ENCODE measurements around the gene PABPN1L.

Gene PABPN1L, protein sequence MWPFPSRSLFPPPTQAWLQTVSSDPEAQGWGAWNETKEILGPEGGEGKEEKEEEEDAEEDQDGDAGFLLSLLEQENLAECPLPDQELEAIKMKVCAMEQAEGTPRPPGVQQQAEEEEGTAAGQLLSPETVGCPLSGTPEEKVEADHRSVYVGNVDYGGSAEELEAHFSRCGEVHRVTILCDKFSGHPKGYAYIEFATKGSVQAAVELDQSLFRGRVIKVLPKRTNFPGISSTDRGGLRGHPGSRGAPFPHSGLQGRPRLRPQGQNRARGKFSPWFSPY

DNA sequence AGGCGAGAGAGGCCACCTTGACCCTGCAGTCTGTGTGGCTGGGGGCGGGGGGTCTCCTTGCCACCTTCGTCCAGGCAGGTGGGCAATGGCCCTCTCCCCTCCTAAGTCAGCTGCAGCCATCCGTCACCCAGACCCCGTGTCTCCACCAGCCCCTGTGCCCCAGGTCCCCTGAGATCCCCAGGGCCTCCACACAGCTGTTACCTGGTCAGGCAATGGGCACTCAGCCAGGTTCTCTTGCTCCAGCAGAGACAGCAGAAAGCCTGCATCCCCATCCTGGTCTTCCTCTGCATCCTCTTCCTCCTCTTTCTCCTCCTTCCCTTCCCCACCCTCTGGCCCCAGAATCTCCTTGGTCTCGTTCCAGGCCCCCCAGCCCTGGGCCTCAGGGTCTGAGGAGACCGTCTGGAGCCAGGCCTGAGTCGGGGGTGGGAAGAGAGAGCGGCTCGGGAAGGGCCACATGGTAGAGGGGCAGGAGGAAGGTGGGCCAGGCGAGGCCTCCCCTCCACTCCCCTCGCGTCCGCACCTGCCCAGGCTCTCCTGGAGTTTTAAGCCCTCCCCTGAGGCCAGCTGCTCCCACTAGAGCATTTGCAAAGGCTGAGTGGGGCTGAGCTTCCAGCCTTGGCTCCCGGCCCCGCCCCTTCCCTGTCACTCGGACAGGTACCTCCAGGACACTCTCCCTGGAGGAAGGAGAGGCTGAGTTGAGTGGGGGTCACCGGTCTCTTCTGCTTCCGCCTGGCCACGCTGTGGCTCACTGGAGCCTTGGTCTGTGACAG lies at the start of gene PABPN1L:
Gene PABPN1L (minus strand): TSS at position 510 of the 770 bp plus-strand sequence. CDS start 54 bp downstream, at position 456.
- DNase-seq (ENCODE audit: low read depth, low spot score), result no peak
- no peak within 1 kb of the TSS for H3K27ac ChIP-seq

DNA sequence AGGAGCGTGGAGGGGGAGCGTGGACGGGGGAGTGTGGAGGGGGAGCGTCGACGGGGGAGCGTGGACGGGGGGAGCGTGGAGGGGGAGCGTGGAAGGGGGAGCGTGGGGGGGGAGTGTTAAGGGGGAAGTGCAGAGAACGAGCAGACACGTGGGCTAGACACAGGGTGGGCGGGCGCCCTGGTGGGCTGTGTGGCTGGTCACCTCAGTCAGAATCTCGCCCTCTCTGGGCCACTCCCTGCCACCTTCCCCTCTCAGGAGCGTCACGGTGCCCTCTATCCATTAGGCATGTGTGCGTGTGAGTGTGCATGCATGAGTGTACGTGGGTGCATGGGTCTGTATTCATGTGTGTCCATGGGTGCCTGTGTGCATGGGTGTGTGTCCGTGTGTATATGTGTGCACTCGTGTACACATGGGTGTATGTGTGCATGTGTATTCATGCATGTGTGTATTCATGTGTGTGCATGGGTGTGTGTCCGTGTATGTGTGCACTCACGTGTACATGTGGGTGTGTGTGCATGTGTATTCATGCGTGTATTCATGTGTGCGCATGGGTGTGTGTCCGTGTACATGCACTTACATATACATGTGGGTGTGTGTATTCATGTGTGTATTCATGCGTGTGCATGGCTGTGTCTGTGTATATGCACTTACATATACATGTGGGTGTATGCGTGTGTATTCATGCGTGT lies 49.3 kb upstream of the PABPN1L start:
- no peak for DNase-seq (ENCODE audit: low read depth, low spot score)
- no peak overlapping the region for H3K27ac ChIP-seq

DNA sequence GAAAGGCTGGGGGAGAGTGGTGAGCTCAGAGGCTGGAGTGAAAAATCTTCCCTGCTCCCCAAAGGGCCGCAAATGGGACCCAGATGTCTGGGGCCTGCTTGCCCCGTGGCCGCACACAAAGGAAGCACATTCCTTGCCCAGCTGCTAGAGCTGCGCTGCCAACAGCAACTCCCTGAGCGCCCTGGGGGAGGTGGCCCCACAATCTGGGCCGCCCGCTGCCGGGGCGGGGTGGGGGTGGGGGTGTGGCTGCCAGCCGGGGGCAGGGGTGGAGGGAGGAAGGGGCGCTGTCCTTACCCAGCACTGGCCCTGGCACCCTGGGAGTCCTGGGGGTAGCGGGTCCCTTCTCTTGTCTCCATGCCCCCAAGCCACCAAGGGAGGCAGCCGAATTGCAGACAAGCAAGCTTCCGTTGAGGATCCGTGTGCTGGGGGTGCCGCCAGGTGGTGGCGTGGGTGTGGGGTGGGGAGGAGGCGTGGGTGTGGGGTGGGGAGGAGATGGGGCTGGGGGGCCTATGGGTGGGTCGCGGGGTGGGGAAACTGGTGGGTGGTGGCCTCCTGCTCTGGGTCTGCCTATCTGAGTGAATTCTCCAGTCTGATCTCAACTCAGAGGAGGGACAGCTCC lies 48.4 kb upstream of the PABPN1L start:
- no peak for DNase-seq (ENCODE audit: low read depth, low spot score)
- no peak overlapping the region for H3K27ac ChIP-seq

DNA sequence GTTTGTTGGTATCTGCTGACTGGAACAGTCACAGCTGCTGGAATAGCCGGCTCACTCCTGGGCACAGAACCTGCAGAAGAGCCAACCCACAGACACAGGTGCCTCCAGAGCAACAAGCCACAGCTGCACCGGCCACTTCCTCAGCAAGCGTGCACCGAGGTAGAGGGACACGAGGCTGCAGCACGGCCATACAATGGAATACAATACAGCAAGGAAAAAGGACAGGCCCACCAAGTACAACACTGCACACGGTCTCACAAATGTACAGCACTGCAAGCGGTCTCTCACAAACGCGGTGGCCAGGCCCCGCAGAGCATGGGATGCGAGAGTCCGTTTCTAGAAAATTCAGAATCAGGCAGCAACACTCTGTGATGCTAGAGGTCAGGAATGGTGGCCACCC lies 47.4 kb upstream of the PABPN1L start:
- H3K27ac ChIP-seq, result no peak overlapping the region
- no peak for DNase-seq (ENCODE audit: low read depth, low spot score)

DNA sequence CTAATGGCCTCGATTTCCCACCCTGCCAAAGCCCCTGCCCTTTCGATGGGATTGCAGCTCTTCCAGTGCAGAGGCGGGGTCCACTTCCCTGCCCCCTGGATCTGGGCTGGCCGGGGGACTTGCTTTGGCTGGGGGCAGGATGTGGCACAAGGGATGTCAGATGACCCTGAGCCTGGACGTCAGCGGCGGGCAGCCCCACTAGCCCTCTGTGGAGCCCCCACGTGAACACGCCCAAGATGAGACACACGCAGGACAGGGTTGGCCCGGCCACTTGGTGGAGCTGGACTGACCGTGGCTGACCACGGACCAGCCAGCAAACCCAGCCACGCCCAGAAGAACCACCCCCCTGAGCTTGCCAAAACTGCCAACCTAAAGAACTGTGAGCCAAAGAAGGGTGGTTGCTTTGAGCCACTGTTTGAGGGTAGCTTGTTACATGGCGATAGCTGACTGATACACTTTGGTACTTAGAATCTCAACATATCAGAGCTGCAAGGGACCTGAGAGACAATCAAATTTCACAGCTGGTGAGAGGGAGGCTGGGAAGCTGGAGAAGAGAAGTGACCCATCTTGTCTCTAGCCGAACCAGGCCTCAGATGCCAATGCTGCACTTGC lies 46.6 kb upstream of the PABPN1L start:
- no peak for DNase-seq (ENCODE audit: low read depth, low spot score)
- no peak overlapping the region for H3K27ac ChIP-seq

DNA sequence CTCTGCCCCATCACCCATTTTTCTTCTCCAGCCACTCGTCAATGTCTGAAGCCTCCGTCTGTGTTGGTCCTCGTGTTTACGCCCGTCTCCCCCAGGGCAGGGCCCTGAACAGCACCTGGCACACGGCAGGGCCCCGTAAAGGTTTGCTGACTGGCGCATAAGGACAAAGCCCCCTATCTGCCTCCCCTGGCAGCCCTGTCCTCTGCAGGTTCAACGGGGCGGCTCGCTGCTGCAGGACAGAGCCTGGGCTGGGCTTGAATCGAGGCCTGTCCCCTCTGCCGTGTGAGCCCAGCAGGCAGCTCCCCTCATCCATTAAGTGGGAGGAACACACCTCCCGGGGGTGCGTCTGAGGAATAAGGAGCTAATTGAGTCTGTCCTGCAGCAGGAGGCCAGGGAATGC lies 46.1 kb upstream of the PABPN1L start:
- no peak overlapping the region for H3K27ac ChIP-seq
- DNase-seq (ENCODE audit: low read depth, low spot score), result no peak

DNA sequence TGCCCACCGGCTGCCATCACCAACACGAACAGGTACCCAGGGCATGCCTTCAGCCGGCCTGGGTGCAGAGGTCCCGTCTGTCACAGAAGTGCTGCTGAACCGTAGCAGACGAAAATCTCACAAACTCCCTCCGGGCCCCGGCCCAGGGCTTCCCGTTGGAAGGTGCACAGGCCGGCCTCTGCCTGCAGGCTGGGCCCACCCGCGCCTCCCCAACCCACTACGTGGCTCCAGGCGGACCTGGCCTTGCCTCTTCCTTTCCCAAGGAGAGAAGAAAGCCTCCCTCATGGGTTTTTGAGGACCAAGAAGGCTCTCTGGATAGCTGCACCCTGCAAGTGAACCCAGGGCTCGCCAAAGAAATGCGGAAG lies 45.5 kb upstream of the PABPN1L start:
- no peak overlapping the region for H3K27ac ChIP-seq
- DNase-seq (ENCODE audit: low read depth, low spot score), result no peak

DNA sequence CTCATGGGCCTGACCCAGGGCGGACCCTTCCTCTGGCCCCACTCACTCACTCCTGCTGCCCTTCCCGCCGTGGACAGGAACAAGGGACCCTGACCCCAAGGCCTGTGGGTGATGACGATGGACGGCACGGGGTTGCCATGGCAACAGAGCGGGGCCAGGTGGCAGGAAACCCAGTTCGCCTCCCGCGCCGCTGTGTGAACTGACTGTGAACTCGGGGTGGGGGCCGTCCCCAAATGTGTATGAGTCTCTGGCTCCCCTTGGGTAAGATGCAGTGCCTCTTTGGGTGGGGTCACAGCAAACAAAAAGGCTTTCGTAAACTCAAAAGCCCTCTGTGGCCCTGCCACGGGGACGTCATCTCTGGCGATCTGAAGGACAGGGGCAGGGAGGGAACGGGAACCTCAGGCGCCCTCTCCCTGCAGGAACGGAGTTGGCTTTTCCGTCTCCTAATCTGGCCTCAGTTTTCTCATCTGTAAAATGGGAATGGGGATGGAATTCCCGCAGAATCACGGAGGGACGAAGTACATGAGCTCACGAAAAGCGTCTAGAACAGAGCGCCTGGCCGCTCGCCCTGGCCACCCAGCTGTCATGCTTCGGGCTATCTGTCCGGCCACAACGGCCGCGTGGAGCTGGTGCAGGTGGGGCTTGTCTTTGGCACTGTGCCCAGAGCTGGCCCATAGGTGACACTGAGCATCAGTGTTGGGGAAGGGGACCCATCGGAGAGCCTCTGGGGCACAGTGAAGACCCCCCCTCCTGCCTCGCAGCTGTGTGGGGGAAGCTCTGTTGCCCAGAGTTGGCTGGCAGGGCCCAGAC lies 44.9 kb upstream of the PABPN1L start:
- H3K27ac ChIP-seq, result no peak overlapping the region

DNA sequence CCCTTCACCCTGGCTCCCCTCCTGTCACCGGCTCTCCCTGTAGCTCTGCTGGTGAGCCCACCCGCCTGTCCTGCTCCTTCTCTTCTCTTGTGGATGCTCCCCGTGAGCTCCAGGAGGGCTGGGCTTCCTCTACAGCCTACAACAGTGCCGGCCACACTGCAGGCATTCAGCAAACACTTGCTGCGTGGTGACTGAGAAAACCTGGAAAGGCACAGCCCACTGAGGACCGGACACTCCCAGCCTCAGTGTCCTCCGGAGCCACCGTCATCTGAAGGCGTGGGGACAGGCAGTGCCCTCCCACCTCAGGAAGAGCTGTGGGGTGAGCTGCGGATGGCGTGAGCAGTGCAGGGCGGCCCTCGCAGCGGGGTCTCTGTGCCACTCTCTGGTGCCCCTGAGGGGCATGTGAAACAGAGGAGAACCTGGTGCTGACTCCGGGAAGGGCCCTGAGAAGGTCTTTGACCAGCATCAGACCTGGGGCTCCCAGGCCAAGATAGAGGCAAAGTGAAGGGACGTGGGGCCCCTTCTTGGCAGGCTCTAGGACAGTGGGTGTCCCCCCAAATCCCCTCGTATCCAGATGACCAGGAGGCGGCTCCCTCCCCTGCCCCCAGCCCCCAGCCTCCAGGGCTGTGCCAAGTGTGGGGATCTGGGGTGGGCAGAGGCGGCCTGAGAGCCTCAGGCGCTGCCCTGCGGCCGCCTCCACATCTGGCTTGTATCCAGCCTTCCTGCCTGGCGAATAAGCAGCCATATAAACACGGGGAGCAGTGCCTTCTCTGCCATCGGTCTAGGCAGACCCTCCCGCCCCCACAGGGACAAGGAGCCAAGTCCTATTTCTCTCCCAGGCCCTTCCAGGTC lies 44.0 kb upstream of the PABPN1L start:
- H3K27ac ChIP-seq, result no peak overlapping the region
- DNase-seq (ENCODE audit: low read depth, low spot score), result no peak

More for the DNA sequence above, 44.9 kb upstream of the PABPN1L start:
- DNase-seq (ENCODE audit: low read depth, low spot score), result no peak

DNA sequence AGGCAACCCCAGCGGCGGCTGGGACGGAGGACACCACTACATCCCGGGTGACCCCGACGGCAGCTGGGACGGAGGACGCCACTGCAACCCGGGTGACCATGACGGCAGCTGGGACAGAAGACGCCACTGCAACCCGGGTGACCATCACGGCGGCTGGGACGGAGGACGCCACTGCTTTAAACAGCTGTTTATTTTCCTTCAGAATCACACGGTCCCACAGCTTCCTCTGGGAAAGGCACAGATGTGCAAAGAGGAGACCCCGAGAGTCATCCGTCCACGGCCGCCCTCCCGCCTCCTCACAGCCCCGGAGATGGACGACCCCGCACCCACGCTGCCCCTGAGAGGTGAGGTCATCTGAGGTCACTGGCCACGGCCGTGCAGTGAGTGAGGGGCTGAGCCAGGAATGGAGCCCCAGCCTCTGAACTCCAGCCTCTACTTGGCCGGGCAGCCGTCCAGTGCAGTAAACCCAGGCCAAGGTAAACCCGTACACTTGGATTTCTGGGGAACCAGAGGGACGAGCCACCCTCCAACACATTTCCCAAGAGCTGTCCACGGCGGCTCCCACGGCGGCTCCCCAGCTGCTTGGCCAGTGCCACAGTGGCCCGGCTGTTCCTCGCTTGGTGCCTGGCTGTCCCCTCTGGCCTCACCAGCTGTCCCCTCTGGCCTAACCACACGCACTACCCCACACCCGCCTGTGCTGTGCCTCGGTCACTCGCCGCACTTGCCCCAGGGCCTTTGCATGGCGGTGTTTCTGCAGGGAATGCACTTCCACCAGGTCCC lies 43.2 kb upstream of the PABPN1L start:
- DNase-seq (ENCODE audit: low read depth, low spot score), result no peak
- no peak overlapping the region for H3K27ac ChIP-seq

DNA sequence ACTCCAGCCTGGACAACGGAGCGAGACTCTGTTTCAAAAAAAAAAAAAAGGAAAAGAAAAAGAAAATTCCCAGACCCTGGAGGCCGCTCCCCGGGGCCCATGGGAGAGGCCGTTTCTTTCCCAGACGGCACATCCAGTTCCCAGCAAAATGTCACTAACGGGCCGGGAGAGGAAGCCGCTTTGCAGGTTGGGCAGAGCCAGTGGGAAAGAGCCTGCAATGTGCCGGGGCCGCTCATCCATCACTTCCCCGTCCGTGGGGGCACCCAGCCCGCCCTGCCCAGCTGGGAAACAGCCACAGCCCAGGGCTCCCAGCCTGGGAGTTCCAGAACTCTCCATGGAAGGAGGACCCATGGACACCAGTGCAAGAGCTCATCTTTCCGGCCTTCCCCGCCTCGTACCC lies 41.8 kb upstream of the PABPN1L start:
- DNase-seq (ENCODE audit: low read depth, low spot score), result no peak
- no peak overlapping the region for H3K27ac ChIP-seq

DNA sequence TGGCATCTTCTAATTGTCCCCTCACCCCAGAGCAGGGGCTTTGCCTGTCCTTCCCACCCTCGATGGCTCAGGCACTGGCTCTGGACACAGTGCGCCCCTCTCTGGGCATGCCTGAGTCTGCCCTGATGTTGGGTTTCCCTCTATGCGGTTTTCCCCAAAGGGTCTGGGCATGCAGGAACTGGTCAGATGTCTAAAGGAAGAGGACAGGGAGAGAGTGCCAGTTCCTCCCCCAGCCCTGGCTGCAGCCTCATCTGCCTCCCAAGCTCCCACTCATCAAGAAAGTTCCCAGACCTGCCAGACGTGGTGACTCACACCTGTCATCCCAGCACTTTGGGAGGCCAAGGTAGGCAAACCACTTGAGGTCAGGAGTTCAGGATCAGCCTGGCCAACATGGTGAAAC lies 41.3 kb upstream of the PABPN1L start:
- no peak overlapping the region for H3K27ac ChIP-seq
- peak; percentile 91 for DNase-seq (ENCODE audit: low read depth, low spot score)

DNA sequence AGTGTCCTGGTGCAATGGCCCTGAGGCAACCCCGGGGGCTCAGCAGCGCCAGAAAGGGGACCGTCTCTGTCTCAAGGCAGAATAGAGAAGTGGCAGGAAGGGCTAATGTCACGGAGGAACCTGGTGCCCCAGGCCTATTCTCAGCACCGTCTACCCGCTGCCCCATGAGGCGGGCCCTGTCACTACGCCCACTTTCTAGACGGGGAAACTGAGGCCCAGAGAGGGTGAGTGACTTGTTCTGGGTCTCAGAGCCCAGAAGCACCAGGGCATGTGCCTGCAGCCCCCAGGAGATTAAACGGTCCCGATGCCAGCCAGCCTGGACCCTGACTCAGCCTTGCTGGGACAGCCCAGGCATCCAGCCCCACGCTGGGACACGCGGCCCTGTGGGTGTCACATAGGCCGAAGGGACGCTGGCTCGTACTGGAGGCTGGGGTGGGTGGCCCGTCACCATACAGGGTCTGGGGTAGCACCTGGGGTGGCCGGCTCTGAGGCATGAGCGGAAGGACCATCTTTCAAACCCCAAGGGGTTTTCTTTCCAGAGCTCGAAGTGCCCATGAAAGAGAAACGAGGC lies 40.2 kb upstream of the PABPN1L start:
- DNase-seq (ENCODE audit: low read depth, low spot score), result no peak
- no peak overlapping the region for H3K27ac ChIP-seq

DNA sequence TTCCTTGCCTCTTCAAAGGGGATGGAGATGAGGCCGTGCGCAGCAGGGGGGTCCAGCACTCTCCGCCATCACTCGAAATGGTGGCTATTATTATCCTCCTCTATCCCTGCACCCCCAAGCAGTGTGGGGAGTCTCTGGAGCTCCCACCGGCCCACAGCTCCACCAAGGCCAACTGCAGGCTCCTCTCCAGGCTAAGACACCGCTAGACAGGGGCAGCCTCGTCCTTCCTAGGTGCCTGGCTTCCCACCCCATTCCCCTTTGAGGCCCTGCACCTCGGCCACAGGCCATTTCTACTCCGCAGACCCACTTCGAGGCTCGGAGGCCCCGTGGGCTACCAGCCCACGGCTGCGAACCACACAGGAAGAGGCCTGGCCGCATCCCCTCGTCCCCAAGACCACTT lies 39.6 kb upstream of the PABPN1L start:
- no peak for DNase-seq (ENCODE audit: low read depth, low spot score)
- H3K27ac ChIP-seq, result no peak overlapping the region

DNA sequence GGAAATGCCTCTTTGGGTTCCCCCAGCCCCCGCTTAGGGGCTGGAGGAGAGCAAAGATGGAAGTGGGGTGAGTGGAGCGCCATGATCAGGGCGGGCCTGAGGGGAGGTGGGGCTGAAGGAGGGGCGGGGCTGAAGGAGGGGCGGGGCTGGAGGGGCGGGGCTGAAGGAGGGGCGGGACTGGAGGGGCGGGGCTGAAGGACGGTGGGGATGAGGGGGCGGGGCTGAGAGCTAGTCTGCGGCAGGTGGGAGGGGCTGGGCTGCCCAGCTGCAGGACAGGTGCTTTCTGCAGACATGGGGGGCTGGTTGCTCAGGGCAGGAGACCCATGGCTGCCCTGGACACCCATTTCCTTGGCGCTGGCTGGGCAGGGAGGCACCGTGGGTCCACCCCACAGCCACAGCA lies 39.1 kb upstream of the PABPN1L start:
- no peak overlapping the region for H3K27ac ChIP-seq
- no peak for DNase-seq (ENCODE audit: low read depth, low spot score)

DNA sequence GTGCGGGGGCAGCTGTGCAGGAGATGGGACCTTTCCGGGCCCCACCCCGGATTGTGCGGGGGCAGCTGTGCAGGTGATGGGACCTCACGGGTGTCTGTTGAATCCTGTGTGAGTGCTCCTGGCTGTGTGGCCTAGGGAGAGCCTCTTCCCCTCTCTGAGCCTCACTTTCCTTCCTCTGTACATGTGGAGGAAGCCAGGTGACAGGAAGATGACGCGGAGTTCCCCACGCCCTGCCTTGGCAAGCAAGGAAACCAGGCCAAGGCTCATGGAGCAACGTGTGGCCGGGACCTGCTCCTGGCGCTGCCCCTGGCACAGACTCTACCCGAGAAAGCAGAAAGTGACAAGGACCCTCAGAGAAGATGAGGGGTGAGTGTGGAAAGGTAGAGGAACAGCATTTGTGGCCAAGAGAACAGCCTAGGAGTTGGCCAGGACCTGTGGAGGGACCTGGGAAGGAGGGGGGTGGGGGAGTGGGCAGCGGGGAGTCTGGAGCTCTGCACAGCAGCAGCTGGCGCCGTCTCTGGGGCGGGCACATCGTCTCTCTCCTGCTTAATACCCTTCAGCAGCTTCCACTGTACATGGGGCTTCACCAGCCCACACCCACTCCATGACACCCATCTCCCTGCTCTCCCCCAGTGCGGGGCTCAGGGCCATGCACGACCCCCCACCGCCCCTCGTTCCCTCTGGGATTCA lies 38.4 kb upstream of the PABPN1L start:
- DNase-seq (ENCODE audit: low read depth, low spot score), result no peak
- H3K27ac ChIP-seq, result no peak overlapping the region

DNA sequence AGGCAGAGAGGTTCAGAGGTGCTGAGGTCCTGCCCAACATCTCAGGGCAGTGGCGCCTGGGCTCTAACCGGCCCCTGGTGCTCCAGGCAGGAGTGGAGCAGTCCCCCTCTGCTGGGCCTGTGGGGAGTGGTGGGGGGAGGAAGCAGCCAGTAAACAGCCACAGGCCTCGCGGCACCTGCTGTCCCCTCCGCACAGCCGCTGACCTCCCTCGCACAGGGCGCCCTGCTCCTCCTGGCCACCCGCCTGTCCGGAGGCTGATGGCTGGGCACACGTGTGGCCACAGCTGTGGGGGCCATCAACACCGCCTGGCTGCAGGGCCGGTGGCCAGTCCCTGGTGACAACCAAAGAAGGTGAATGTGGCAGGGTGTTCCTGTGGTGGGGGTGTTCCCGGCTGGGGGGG lies 36.8 kb upstream of the PABPN1L start:
- no peak for DNase-seq (ENCODE audit: low read depth, low spot score)
- no peak overlapping the region for H3K27ac ChIP-seq

Data from epithelial cell of prostate (primary cell).